GM06990 (cell line): ENCODE data around the gene NUDT2.
A peak's percentile ranks its signal among the peaks of the same experiment; 100 is the strongest.

Experiments used
- DNase-seq: peaks from one replicate; pipeline ENCODE4 v3.0.0-alpha.2; 2011; ENCODE audit not compliant: insufficient read length; ENCODE audit errors: extremely low read depth
- H3K27me3 ChIP-seq: replicated peaks from 2 replicates; pipeline ENCODE4 v1.6.0; 2011; ENCODE audit warnings: low read length; ENCODE audit not compliant: control insufficient read depth, insufficient read depth
- H3K36me3 ChIP-seq: 2 replicates; pipeline ENCODE4 v1.5.1; 2011; ENCODE audit warnings: low read length; ENCODE audit not compliant: control insufficient read depth, insufficient read depth
- H3K4me3 ChIP-seq: replicated peaks from 2 replicates; pipeline ENCODE4 v1.5.1; 2011; ENCODE audit warnings: low read depth, mild to moderate bottlenecking, control low read depth, low read length
- CTCF ChIP-seq: IDR thresholded peaks from 2 replicates; pipeline ENCODE4 v1.5.1; 2011; ENCODE audit warnings: low read length, control low read depth, mild to moderate bottlenecking, inconsistent platforms; ENCODE audit not compliant: insufficient read depth, poor library complexity, severe bottlenecking

NUDT2 gene

GRCh38 chr9:34379334-34380033 lies 50.1 kb downstream of the NUDT2 start:
- TF ChIP-seq CTCF, result peak; percentile 97
- H3K4me3 ChIP-seq, result peak overlapping the region; percentile 51
- DNase-seq, result peak; percentile 76
- H3K36me3 ChIP-seq, result no peaks in the 10 kb centered on the region
- H3K27me3 ChIP-seq, result no peaks in the 10 kb centered on the region; the same call in 1 of the 2 replicates

- Histone ChIP-seq H3K36me3 (no peaks in the 10 kb centered on the region), H3K27me3 (no peaks in the 10 kb centered on the region; the same call in 1 of the 2 replicates), H3K4me3 (no peak overlapping the region)
- TF ChIP-seq CTCF, result no peak
- DNase-seq, result no peak
These were observed 50.7 kb downstream of the NUDT2 start for GRCh38 chr9:34380034-34380510.

DNA sequence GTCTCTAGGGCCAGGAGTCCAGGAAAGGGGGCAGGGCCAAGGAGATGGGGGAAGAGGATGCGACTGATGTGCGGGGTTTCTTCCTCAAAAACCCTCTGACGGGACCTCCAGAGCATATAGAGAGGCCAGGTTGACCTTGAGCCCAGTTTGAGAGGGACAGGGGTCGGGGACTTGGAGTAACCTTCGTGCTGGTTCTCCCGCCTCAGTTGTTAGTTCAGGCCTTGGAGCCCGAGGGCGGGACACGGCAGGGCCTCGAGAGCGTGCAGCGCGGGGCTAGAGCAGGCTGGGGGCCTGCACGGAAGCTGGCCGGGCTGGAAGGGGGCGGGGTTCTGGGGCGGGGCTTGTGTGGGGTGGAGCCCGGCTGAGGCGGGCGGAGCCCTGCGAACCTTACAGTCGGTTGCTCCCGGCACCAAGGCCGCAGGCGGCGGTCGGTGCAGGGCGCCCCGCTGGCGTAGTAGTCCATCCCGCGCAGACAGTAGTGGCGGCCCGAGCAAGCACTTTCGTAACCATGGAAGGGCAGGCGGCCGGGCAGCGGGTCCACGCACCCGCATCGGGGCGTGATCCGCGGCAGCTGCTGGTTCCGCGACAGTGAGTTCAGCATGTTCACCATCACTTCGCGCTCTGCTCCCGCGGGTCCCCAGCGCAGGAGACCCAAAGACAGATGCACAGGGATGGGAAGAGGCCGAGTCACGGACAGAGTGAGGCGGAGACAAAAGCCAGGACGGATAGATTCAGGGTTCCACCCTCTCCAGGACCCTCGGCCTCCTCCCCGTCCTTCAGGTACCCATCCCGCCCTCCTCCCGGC lies 51.3 kb downstream of the NUDT2 start:
- TF ChIP-seq CTCF, result no peak
- peak; percentile 83 for DNase-seq
- Histone ChIP-seq H3K4me3 (peak overlapping the region; percentile 45), H3K36me3 (no peaks in the 10 kb centered on the region), H3K27me3 (no peaks in the 10 kb centered on the region; the same call in 1 of the 2 replicates)

- no peak overlapping the region for H3K4me3 ChIP-seq
- TF ChIP-seq CTCF, result no peak
- no peaks in the 10 kb centered on the region for H3K36me3 ChIP-seq
- no peak for DNase-seq
- no peaks in the 10 kb centered on the region; the same call in 1 of the 2 replicates for H3K27me3 ChIP-seq
These were observed 52.0 kb downstream of the NUDT2 start for GRCh38 chr9:34381323-34381722.

DNA sequence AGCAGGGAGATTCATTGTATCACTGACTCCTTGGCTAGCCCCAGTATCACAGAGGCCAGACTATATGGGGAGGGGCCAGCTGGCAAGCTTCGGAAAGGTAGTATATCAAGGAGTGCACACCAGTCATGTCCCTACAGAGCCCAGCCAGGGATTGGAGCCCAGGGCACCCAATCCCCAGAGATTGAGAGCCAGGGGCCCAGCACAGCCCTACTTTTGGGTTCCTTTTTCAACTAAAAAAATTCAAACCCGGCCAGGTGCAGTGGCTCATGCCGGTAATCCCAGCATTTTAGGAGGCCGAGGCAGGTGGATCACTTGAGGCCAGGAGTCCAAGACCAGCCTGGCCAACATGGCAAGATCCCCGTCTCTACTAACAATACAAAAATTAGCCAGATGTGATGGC lies 52.7 kb downstream of the NUDT2 start:
- DNase-seq, result no peak
- no peak for TF ChIP-seq CTCF
- no peaks in the 10 kb centered on the region; the same call in 1 of the 2 replicates for H3K27me3 ChIP-seq
- no peaks in the 10 kb centered on the region for H3K36me3 ChIP-seq
- no peak overlapping the region for H3K4me3 ChIP-seq
